ENCODE measurements around the gene ATP9A. TPM values are rescaled to one million over a fixed set of nuclear protein-coding genes. Genes with fewer than 3 reads are reported as not detected.

ATP9A gene
- polyA plus RNA-seq, 1 donor (not counting 4 experiments of a cell fraction or from before 2014, with no cell fraction given): 5.8 TPM

DNA sequence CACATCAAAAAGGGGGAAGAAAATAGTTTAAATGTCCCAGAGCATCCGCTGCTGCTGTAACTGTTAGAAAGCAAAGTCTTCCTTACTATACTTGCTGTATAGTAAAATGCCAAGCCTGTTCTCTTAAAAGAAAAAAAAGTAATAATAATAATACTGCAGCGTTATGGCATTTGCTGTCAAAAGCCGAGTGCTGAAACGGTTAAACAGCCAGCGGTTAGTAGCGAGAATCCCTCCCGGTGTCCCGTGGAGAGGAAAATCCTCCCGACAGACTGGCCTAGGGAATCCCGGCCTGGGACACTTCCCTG is 206.2 kb downstream of the ATP9A start:
- no peak overlapping the region for H3K27ac ChIP-seq (ENCODE audit: control insufficient read depth, insufficient read depth, low read length)
- peaks cover 66% of the 10 kb centered on the region for H3K27me3 ChIP-seq (ENCODE audit: control insufficient read depth, extremely low read depth, insufficient read depth, low read length)
- H3K4me2 ChIP-seq (ENCODE audit: control insufficient read depth, extremely low read depth, insufficient read depth, low read depth, low read length): peak overlapping the region; percentile 77
- H4K20me1 ChIP-seq (ENCODE audit: control insufficient read depth, extremely low read depth, insufficient read depth, low read length): no peaks in the 10 kb centered on the region
- TF ChIP-seq EZH2 (IDR thresholded peaks at IDR 0.05; ENCODE audit: low read length): peak; percentile 85
- TF ChIP-seq, protein P1, sequence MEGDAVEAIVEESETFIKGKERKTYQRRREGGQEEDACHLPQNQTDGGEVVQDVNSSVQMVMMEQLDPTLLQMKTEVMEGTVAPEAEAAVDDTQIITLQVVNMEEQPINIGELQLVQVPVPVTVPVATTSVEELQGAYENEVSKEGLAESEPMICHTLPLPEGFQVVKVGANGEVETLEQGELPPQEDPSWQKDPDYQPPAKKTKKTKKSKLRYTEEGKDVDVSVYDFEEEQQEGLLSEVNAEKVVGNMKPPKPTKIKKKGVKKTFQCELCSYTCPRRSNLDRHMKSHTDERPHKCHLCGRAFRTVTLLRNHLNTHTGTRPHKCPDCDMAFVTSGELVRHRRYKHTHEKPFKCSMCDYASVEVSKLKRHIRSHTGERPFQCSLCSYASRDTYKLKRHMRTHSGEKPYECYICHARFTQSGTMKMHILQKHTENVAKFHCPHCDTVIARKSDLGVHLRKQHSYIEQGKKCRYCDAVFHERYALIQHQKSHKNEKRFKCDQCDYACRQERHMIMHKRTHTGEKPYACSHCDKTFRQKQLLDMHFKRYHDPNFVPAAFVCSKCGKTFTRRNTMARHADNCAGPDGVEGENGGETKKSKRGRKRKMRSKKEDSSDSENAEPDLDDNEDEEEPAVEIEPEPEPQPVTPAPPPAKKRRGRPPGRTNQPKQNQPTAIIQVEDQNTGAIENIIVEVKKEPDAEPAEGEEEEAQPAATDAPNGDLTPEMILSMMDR (optimal IDR thresholded peaks at IDR 0.05 in 1 of 3, IDR thresholded peaks at IDR 0.05 in 1 of 3, conservative IDR thresholded peaks at IDR 0.05 in 1 of 3; ENCODE audit: extremely low read depth in 1 of 3, insufficient read depth in 2 of 3, low read length in 3 of 3): no peak
- no peaks in the 10 kb centered on the region for H3K79me2 ChIP-seq (ENCODE audit: control insufficient read depth, insufficient read depth, low read length)
- no peak overlapping the region for H2AFZ ChIP-seq (ENCODE audit: control insufficient read depth, low read length)
- no peaks in the 10 kb centered on the region for H3K9me1 ChIP-seq (ENCODE audit: control insufficient read depth, extremely low read depth, insufficient read depth, low read length)
- H3K4me1 ChIP-seq (ENCODE audit: control insufficient read depth, extremely low read depth, insufficient read depth, low read length): peaks cover 25% of the 10 kb centered on the region
- no peaks in the 10 kb centered on the region for H3K36me3 ChIP-seq (ENCODE audit: control insufficient read depth in 2 of 2, extremely low read depth in 1 of 2, insufficient read depth in 2 of 2, low read length in 2 of 2)
- FAIRE-seq (no peak), DNase-seq (ENCODE audit: low read depth, low spot score) (no peak)
- peak overlapping the region; percentile 40 for H3K9ac ChIP-seq (ENCODE audit: control insufficient read depth, extremely low read depth, insufficient read depth, low read length)
- dilution Hi-C loops (cut with MboI; ENCODE audit: extremely low pct_ligation_motif_present, low sequenced_read_pairs): no loop called here
- H3K4me3 ChIP-seq (ENCODE audit: control insufficient read depth in 2 of 3, extremely low read depth in 1 of 3, insufficient read depth in 2 of 3, low read depth in 1 of 3, low read length in 3 of 3): peak overlapping the region; percentile 15 to 58 (median 54)
- H3K9me3 ChIP-seq (ENCODE audit: control insufficient read depth, low read depth, low read length): no peaks in the 10 kb centered on the region

DNA sequence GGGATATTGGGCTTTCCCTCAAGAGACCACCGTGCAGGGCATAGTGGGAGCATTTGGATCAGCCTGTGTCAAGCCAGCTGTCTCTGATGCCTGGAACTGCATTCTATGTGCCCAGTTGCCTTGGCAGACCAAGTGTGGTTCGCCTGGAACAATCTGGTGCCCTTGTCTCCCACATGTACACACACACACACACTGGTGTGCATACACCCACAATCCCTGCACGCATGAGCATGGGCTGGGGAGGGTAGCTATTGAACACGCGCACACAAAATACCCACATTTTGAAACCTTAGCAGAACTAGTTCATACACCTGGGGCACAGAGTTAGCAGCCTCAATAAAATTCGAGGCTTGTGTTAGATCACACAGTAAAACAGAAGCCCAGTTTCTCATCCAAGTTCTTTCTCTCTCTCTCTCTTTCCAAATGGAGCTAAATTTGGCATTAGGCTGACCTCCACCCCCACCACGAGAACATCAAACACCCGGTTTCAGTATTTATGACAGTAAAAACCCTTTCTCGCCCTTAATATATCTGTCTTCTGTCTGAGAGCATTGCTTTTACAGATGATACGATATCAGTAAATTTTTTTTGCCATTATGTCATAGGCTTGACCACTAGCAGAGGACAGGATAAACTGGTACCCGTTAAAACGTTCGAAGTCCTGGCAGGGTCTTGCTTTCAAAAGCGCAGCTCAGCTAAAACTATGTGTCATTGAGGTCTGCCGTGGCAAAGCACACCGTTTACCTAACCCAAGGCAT is 207.5 kb downstream of the ATP9A start:
- Histone ChIP-seq H4K20me1 (ENCODE audit: control insufficient read depth, extremely low read depth, insufficient read depth, low read length) (no peaks in the 10 kb centered on the region), H3K9me1 (ENCODE audit: control insufficient read depth, extremely low read depth, insufficient read depth, low read length) (no peaks in the 10 kb centered on the region), H3K27me3 (ENCODE audit: control insufficient read depth, extremely low read depth, insufficient read depth, low read length) (peaks cover 62% of the 10 kb centered on the region), H3K9ac (ENCODE audit: control insufficient read depth, extremely low read depth, insufficient read depth, low read length) (no peak overlapping the region), H3K4me2 (ENCODE audit: control insufficient read depth, extremely low read depth, insufficient read depth, low read depth, low read length) (no peak overlapping the region), H3K27ac (ENCODE audit: control insufficient read depth, insufficient read depth, low read length) (no peak overlapping the region), H3K4me1 (ENCODE audit: control insufficient read depth, extremely low read depth, insufficient read depth, low read length) (peaks cover 25% of the 10 kb centered on the region), H3K79me2 (ENCODE audit: control insufficient read depth, insufficient read depth, low read length) (no peaks in the 10 kb centered on the region), H3K9me3 (ENCODE audit: control insufficient read depth, low read depth, low read length) (no peaks in the 10 kb centered on the region), H3K36me3 (ENCODE audit: control insufficient read depth in 2 of 2, extremely low read depth in 1 of 2, insufficient read depth in 2 of 2, low read length in 2 of 2) (no peaks in the 10 kb centered on the region), H3K4me3 (ENCODE audit: control insufficient read depth in 2 of 3, extremely low read depth in 1 of 3, insufficient read depth in 2 of 3, low read depth in 1 of 3, low read length in 3 of 3) (no peak overlapping the region), H2AFZ (ENCODE audit: control insufficient read depth, low read length) (no peak overlapping the region)
- dilution Hi-C loops (cut with MboI; ENCODE audit: extremely low pct_ligation_motif_present, low sequenced_read_pairs): no loop called here
- no peak for TF ChIP-seq EZH2 (IDR thresholded peaks at IDR 0.05; ENCODE audit: low read length)
- TF ChIP-seq, protein P1 (optimal IDR thresholded peaks at IDR 0.05 in 1 of 3, IDR thresholded peaks at IDR 0.05 in 1 of 3, conservative IDR thresholded peaks at IDR 0.05 in 1 of 3; ENCODE audit: extremely low read depth in 1 of 3, insufficient read depth in 2 of 3, low read length in 3 of 3): no peak
- DNase-seq (ENCODE audit: low read depth, low spot score): no peak
- no peak for FAIRE-seq
